HepG2 (cell line): Measurements from ENCODE around the gene KIRREL3. TPM values are rescaled to one million over a fixed set of nuclear protein-coding genes. Genes with fewer than 3 reads are reported as not detected.

Experiments used
- polyA plus RNA-seq, 8 experiments: library from polyadenylated mRNA; depleted of rRNA in 3 of 8; stranded (reverse) in 7 of 8; unstranded in 1 of 8; fragments of >200 nt; fragmentation: Illumina TruSeq in 4 of 8; extraction: Trizol in 4 of 8; gene quantifications; 2 replicates each; pipeline versions ENCODE4 v1.2.1 to v1.2.3, GENCODE V29; 2011 to 2016; ENCODE audit warnings: low read depth in 4 of 8, missing spikeins in 1 of 8, mixed read lengths in 1 of 8; ENCODE audit not compliant: insufficient read depth in 1 of 8
- total RNA-seq, 5 experiments: library from RNA; depleted of rRNA; stranded (reverse); fragments of >200 nt; fragmentation: Illumina TruSeq; extraction: Trizol; gene quantifications; 2 replicates each; pipeline ENCODE4 v1.2.3, GENCODE V29; 2016; ENCODE audit warnings: low read depth in 1 of 5
- TF ChIP-seq, protein P1 (sequence below), 2 experiments: fragments of 450-650 bp in 1 of 2; sonication (generic) in 1 of 2; formaldehyde crosslinking in 1 of 2; IDR thresholded peaks; 2 replicates each; pipeline versions ENCODE4 v1.6.1 to v1.8.0; 2016 to 2022; ENCODE audit warnings: antibody characterized with exemption in 1 of 2, mild to moderate bottlenecking in 1 of 2, missing genetic modification reagents in 1 of 2

The KIRREL3 gene
- total and polyA plus RNA-seq, 2 of the 13 experiments (the other 11 are each of a cell fraction or from before 2014, with no cell fraction given), result not detected

- TF ChIP-seq, protein P1, sequence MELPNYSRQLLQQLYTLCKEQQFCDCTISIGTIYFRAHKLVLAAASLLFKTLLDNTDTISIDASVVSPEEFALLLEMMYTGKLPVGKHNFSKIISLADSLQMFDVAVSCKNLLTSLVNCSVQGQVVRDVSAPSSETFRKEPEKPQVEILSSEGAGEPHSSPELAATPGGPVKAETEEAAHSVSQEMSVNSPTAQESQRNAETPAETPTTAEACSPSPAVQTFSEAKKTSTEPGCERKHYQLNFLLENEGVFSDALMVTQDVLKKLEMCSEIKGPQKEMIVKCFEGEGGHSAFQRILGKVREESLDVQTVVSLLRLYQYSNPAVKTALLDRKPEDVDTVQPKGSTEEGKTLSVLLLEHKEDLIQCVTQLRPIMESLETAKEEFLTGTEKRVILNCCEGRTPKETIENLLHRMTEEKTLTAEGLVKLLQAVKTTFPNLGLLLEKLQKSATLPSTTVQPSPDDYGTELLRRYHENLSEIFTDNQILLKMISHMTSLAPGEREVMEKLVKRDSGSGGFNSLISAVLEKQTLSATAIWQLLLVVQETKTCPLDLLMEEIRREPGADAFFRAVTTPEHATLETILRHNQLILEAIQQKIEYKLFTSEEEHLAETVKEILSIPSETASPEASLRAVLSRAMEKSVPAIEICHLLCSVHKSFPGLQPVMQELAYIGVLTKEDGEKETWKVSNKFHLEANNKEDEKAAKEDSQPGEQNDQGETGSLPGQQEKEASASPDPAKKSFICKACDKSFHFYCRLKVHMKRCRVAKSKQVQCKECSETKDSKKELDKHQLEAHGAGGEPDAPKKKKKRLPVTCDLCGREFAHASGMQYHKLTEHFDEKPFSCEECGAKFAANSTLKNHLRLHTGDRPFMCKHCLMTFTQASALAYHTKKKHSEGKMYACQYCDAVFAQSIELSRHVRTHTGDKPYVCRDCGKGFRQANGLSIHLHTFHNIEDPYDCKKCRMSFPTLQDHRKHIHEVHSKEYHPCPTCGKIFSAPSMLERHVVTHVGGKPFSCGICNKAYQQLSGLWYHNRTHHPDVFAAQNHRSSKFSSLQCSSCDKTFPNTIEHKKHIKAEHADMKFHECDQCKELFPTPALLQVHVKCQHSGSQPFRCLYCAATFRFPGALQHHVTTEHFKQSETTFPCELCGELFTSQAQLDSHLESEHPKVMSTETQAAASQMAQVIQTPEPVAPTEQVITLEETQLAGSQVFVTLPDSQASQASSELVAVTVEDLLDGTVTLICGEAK (IDR thresholded peaks at IDR 0.05), result no peak
- TF ChIP-seq, protein P1 (CRISPR knock-in tag; IDR thresholded peaks at IDR 0.05), result no peak
These were observed 548.1 kb downstream of the KIRREL3 start (continued) for GRCh38 chr11:126452241-126453101.
